K562 (cell line): ENCODE results near the gene EFCAB8. TPM values are rescaled to one million over a fixed set of nuclear protein-coding genes. Genes with fewer than 3 reads are reported as not detected.

ENCODE experiments used
- ATAC-seq: fragments of 200-7000 bp; cut with Tn5 transposase; 3 replicates; pipeline ENCODE4 v1.9.1; 2020; ENCODE audit warnings: moderate library complexity
- BruUV-seq: library from RNA; stranded (reverse); fragments of 400-500 nt; replicated peaks from 2 replicates; lab custom pipeline; 2021; lab: Mats Ljungman, UMichigan
- CTCF ChIA-PET: fragments of 300-600 bp; formaldehyde crosslinking; extraction: SDS; loops from one replicate; lab custom pipeline; 2021; ENCODE audit warnings: low intra/inter-chr PET ratio; lab: Yijun Ruan, JAX
- POLR2A ChIA-PET: fragments of 300-600, 350-650 bp; sonication (Branson Sonifier 250); formaldehyde crosslinking; extraction: SDS; loops from one replicate; lab custom pipeline; 2021; ENCODE audit warnings: antibody characterized with exemption, inconsistent platforms; lab: Yijun Ruan, JAX
- DNase-seq, 4 experiments: peaks; one replicate each; pipeline versions ENCODE4 v3.0.0 to v3.0.0-alpha.2; 2011 to 2018; ENCODE audit warnings: low spot score in 3 of 4, mixed read lengths in 3 of 4; ENCODE audit errors: extremely low read depth in 1 of 4
- FAIRE-seq: peaks from 2 replicates; lab custom pipeline; 2011; peaks lifted over from hg19 to GRCh38; lab: Jason Lieb, UNC
- H2AFZ ChIP-seq: 2 replicates; pipeline ENCODE4 v1.6.0; 2011; ENCODE audit warnings: low read depth, low read length, control low read depth, inconsistent platforms
- H3K27ac ChIP-seq: fragments of 200-600 bp; 3 replicates; pipeline ENCODE4 v1.8.0; 2011; ENCODE audit warnings: low read depth, mild to moderate bottlenecking, control low read depth, inconsistent platforms, low read length, moderate library complexity, mixed read lengths; ENCODE audit errors: extremely low read depth
- H3K27me3 ChIP-seq, 2 experiments: fragments of 300-600 bp in 1 of 2; 2 replicates in 1 of 2; 3 replicates in 1 of 2; pipeline versions ENCODE4 v1.6.0 to v1.8.0; 2011; ENCODE audit warnings: inconsistent platforms in 2 of 2, low read length in 2 of 2, mild to moderate bottlenecking in 1 of 2, mixed read lengths in 1 of 2, moderate library complexity in 1 of 2; ENCODE audit not compliant: control insufficient read depth in 2 of 2, insufficient read depth in 2 of 2
- H3K36me3 ChIP-seq: fragments of 300-600 bp; 3 replicates; pipeline ENCODE4 v1.8.0; 2011; ENCODE audit warnings: mild to moderate bottlenecking, low read length, inconsistent platforms; ENCODE audit not compliant: control insufficient read depth, insufficient read depth
- H3K4me1 ChIP-seq, 2 experiments: fragments of 200-600 bp in 1 of 2; replicated peaks in 1 of 2; 2 replicates in 1 of 2; 3 replicates in 1 of 2; pipeline versions ENCODE4 v1.5.1 to v1.8.0; 2011; ENCODE audit warnings: inconsistent platforms in 2 of 2, low read length in 2 of 2, mild to moderate bottlenecking in 1 of 2, mixed read lengths in 1 of 2, moderate library complexity in 1 of 2; ENCODE audit not compliant: control insufficient read depth in 2 of 2, insufficient read depth in 2 of 2
- H3K4me2 ChIP-seq: 2 replicates; pipeline ENCODE4 v1.6.1; 2011; ENCODE audit warnings: low read length, control low read depth, inconsistent platforms, mixed read lengths; ENCODE audit not compliant: insufficient read depth
- H3K4me3 ChIP-seq: fragments of 200-600 bp; sonication (generic), shearing (Covaris generic); 2 replicates; pipeline ENCODE4 v1.5.1; 2016; ENCODE audit warnings: control low read depth, inconsistent platforms
- H3K79me2 ChIP-seq: fragments of 200-600 bp; 3 replicates; pipeline ENCODE4 v1.8.0; 2011; ENCODE audit warnings: low read length, inconsistent platforms; ENCODE audit not compliant: control insufficient read depth, insufficient read depth
- H3K9ac ChIP-seq, 2 experiments: 2 replicates each; pipeline versions ENCODE4 v1.6.0 to v1.6.1; 2011; ENCODE audit warnings: low read depth in 2 of 2, low read length in 2 of 2, control low read depth in 1 of 2, inconsistent platforms in 1 of 2, mild to moderate bottlenecking in 1 of 2, mixed read lengths in 1 of 2; ENCODE audit not compliant: insufficient read depth in 1 of 2
- H3K9me1 ChIP-seq: one replicate; pipeline ENCODE4 v1.6.0; 2011; ENCODE audit warnings: inconsistent platforms, mild to moderate bottlenecking, low read length, moderate library complexity; ENCODE audit not compliant: control insufficient read depth, insufficient read depth
- H3K9me3 ChIP-seq: replicated peaks from 2 replicates; pipeline ENCODE4 v1.5.1; 2011; ENCODE audit warnings: low read depth, low read length, inconsistent platforms; ENCODE audit not compliant: control insufficient read depth, insufficient read depth
- H4K20me1 ChIP-seq: replicated peaks from 2 replicates; pipeline ENCODE4 v1.6.1; 2011; ENCODE audit warnings: low read length, inconsistent platforms, mixed read lengths; ENCODE audit not compliant: control insufficient read depth, insufficient read depth
- BCOR ChIP-seq: fragments of 450-650 bp; IDR thresholded peaks from 2 replicates; pipeline ENCODE4 v1.6.1; 2016
- ELF2 ChIP-seq: fragments of 250-450 bp; sonication (Bioruptor Pico); IDR thresholded peaks from 2 replicates; pipeline ENCODE4 v1.5.0; 2021; ENCODE audit warnings: mild to moderate bottlenecking
- FOXP1 ChIP-seq: sonication (generic); formaldehyde crosslinking; IDR thresholded peaks from 2 replicates; pipeline ENCODE4 v1.8.0; 2022; ENCODE audit warnings: mild to moderate bottlenecking, missing genetic modification reagents
- HIVEP1 ChIP-seq: fragments of 250-450 bp; sonication (Bioruptor Pico); IDR thresholded peaks from 2 replicates; pipeline ENCODE4 v1.4.0; 2020; ENCODE audit warnings: mild to moderate bottlenecking
- HMGXB4 ChIP-seq: sonication (generic); formaldehyde crosslinking; IDR thresholded peaks from 2 replicates; pipeline ENCODE4 v1.8.1; 2023; ENCODE audit warnings: mild to moderate bottlenecking, missing genetic modification reagents
- RBM14 ChIP-seq: fragments of 200-400 bp; formaldehyde crosslinking; IDR thresholded peaks from 2 replicates; pipeline ENCODE4 v1.6.1; 2018; ENCODE audit warnings: low read depth, mild to moderate bottlenecking, low read length, moderate library complexity, borderline replicate concordance; ENCODE audit not compliant: insufficient read depth
- RBM25 ChIP-seq: fragments of 200-400 bp; formaldehyde crosslinking; IDR thresholded peaks from 2 replicates; pipeline ENCODE4 v1.6.1; 2018; ENCODE audit warnings: low read length, low read depth, moderate library complexity; ENCODE audit not compliant: severe bottlenecking
- TFAP4 ChIP-seq: sonication (generic); formaldehyde crosslinking; IDR thresholded peaks from 2 replicates; pipeline ENCODE4 v1.8.0; 2022; ENCODE audit warnings: missing genetic modification reagents, mild to moderate bottlenecking, moderate library complexity, borderline replicate concordance
- USF1 ChIP-seq: sonication (generic); formaldehyde crosslinking; IDR thresholded peaks from 2 replicates; pipeline ENCODE4 v1.9.0; 2022; ENCODE audit warnings: mild to moderate bottlenecking, missing genetic modification reagents
- ZNF347 ChIP-seq: fragments of 450-650 bp; formaldehyde crosslinking; IDR thresholded peaks from 2 replicates; pipeline ENCODE4 v1.4.0; 2020; ENCODE audit warnings: low read depth, mild to moderate bottlenecking, moderate library complexity
- WGBS: fragments of 100-300 bp; shearing (Covaris generic); methylation state at CpG from one replicate; pipeline ENCODE4 v1.1.6; 2016; ENCODE audit warnings: low coverage, mixed read lengths; ENCODE audit not compliant: insufficient coverage; ENCODE audit errors: missing lambda C conversion rate; 5-methylcytosine and 5-hydroxymethylcytosine counted together
- in situ Hi-C: fragments of 300-500 bp; cut with MboI; formaldehyde crosslinking; loops from 4 replicates; pipeline ENCODE4 v1.15.0; 2018; ENCODE audit warnings: inconsistent platforms, mixed read lengths
- intact Hi-C: fragments of 100-400 bp; cut with micrococcal nuclease; formaldehyde crosslinking; loops from 2 replicates; pipeline ENCODE4 v1.14.2; 2022
- polyA plus RNA-seq, 8 experiments: library from polyadenylated mRNA; depleted of rRNA in 4 of 8; stranded (reverse) in 5 of 8; unstranded in 3 of 8; fragments of >200 nt; fragmentation: Nextera tagmentation in 2 of 8; fragmentation: Illumina TruSeq in 1 of 8; extraction: Ambion mirVana in 2 of 8; extraction: Trizol in 1 of 8; gene quantifications; 2 replicates each; pipeline versions ENCODE4 v1.2.1 to v1.2.3, GENCODE V29; 2011 to 2014; ENCODE audit warnings: inconsistent platforms in 1 of 8, missing spikeins in 1 of 8
- total RNA-seq, 7 experiments: library from RNA; depleted of rRNA in 6 of 7; stranded (reverse); fragments of >200 nt in 6 of 7; fragmentation: Illumina TruSeq in 2 of 7; extraction: Trizol in 2 of 7; gene quantifications; 2 replicates each; pipeline versions ENCODE4 v1.2.1 to v1.2.3, GENCODE V29; 2011 to 2021; ENCODE audit warnings: low replicate concordance in 1 of 7

Gene EFCAB8
- total and polyA plus RNA-seq, 9 of the 15 experiments (the other 6 are each of a cell fraction or from before 2014, with no cell fraction given): 0.03 to 0.18 (median 0.11) TPM; not detected in 6

- POLR2A ChIA-PET: interaction anchor here (0.6 to 2.1 kb wide), 2 partner anchors 11 to 120 kb away, joined by 3 to 6 read pairs; no protein-coding TSS in a partner anchor
- Histone ChIP-seq H3K4me3 (no peak overlapping the region), H3K36me3 (no peaks in the 10 kb centered on the region), H3K27me3 (peaks cover 36 to 79% of the 10 kb centered on the region in 2 experiments), H4K20me1 (no peaks in the 10 kb centered on the region; the same call in 1 of the 2 replicates), H2AFZ (no peak overlapping the region), H3K4me1 (peaks cover 0 to 7% of the 10 kb centered on the region in 2 experiments; a peak in 2 of 5 replicates), H3K79me2 (no peaks in the 10 kb centered on the region), H3K9me1 (no peaks in the 10 kb centered on the region), H3K27ac (no peak overlapping the region), H3K9ac (no peak overlapping the region), H3K4me2 (no peak overlapping the region), H3K9me3 (no peaks in the 10 kb centered on the region)
- no peak for FAIRE-seq
- whole genome bisulfite sequencing: 2% methylated on average over 8 of the region's 8 CpGs
- no peak for TF ChIP-seq HIVEP1
- TF ChIP-seq FOXP1: no peak
- no peak for TF ChIP-seq RBM14
- BruUV-seq: no TSS peak
- DNase-seq: peak in 1 of 4 experiments; percentile 2
- ATAC-seq: no peak
- in situ Hi-C loops (no loop called here), intact Hi-C loops (no loop called here)
- CTCF ChIA-PET: no interaction called here
These were observed 106.4 kb downstream of the EFCAB8 start for GRCh38 chr20:32965115-32965514.

GRCh38 chr20:32965581-32966373 is 107.1 kb downstream of the EFCAB8 start:
- WGBS: under 1% methylated on average over 12 of the region's 12 CpGs
- H3K4me2 ChIP-seq: no peak overlapping the region
- H3K4me1 ChIP-seq: peaks cover 0 to 5% of the 10 kb centered on the region in 2 experiments; a peak in 2 of 5 replicates
- intact Hi-C loops (no loop called here), in situ Hi-C loops (no loop called here)
- CTCF ChIA-PET: no interaction called here
- no peaks in the 10 kb centered on the region for H3K79me2 ChIP-seq
- POLR2A ChIA-PET: interaction anchor here (0.6 to 2.1 kb wide), 4 partner anchors 10 to 435 kb away, joined by 3 to 6 read pairs (median 4); no protein-coding TSS in a partner anchor
- H4K20me1 ChIP-seq: no peaks in the 10 kb centered on the region; the same call in 1 of the 2 replicates
- H3K27me3 ChIP-seq: peaks cover 36 to 81% of the 10 kb centered on the region in 2 experiments
- no peak overlapping the region for H2AFZ ChIP-seq
- H3K36me3 ChIP-seq: no peaks in the 10 kb centered on the region
- no peak for DNase-seq
- H3K4me3 ChIP-seq: no peak overlapping the region
- no TSS peak for BruUV-seq
- no peak for ATAC-seq
- no peaks in the 10 kb centered on the region for H3K9me1 ChIP-seq
- H3K9me3 ChIP-seq: no peaks in the 10 kb centered on the region
- H3K27ac ChIP-seq: no peak overlapping the region
- FAIRE-seq: peak; percentile 64
- no peak overlapping the region for H3K9ac ChIP-seq
- TF ChIP-seq USF1 (CRISPR knock-in tag) (no peak), ELF2 (no peak), HMGXB4 (CRISPR knock-in tag) (no peak), ZNF347 (CRISPR knock-in tag) (no peak), BCOR (0 out of 2 replicates have a peak, but pooled peaks have one; percentile 29), RBM25 (peak; percentile 65), TFAP4 (CRISPR knock-in tag) (no peak)
